SU-DHL-6 (cell line): ENCODE results near the gene THTPA.
"Not testable (repeated sequence)": the region's sequence is repeated elsewhere in the genome, so short reads cannot be mapped to it uniquely, and the experiment has no call there.

Source experiments
- H2AFZ ChIP-seq: fragments of 200-600 bp; sonication (generic); 2 replicates; pipeline ENCODE4 v1.6.1; 2014; ENCODE audit warnings: low read depth, mild to moderate bottlenecking, moderate library complexity, mixed read lengths, antibody characterized with exemption, low read length; ENCODE audit not compliant: severe bottlenecking
- H3F3A ChIP-seq: fragments of 200-600 bp; shearing (Covaris generic); 2 replicates; pipeline ENCODE4 v1.6.0; 2016; ENCODE audit warnings: antibody characterized with exemption, mild to moderate bottlenecking; ENCODE audit not compliant: insufficient read depth
- H3K27ac ChIP-seq: fragments of 200-600 bp; sonication (generic); 2 replicates; pipeline ENCODE4 v1.5.1; 2016; ENCODE audit warnings: low read depth, mild to moderate bottlenecking, low read length, moderate library complexity, mixed read lengths
- H3K27me3 ChIP-seq: fragments of 200-600 bp; sonication (generic), shearing (Covaris generic); 2 replicates; pipeline ENCODE4 v1.6.0; 2014; ENCODE audit warnings: mild to moderate bottlenecking, low read length
- H3K36me3 ChIP-seq: fragments of 200-600 bp; sonication (generic); 2 replicates; pipeline ENCODE4 v1.6.1; 2014; ENCODE audit warnings: mild to moderate bottlenecking, low read length, mixed read lengths
- H3K4me2 ChIP-seq: fragments of 300-600, 200-600 bp; shearing (Covaris generic), sonication (generic); 2 replicates; pipeline ENCODE4 v1.6.0; 2014; ENCODE audit warnings: low read length, low read depth, mild to moderate bottlenecking; ENCODE audit not compliant: poor library complexity, severe bottlenecking
- H3K4me3 ChIP-seq: fragments of 200-600 bp; sonication (generic); 2 replicates; pipeline ENCODE4 v1.5.1; 2014; ENCODE audit warnings: antibody characterized with exemption, low read length, mild to moderate bottlenecking, mixed read lengths; ENCODE audit not compliant: insufficient read depth, poor library complexity, severe bottlenecking
- H3K79me2 ChIP-seq: fragments of 200-600 bp; sonication (generic); 2 replicates; pipeline ENCODE4 v1.6.1; 2014; ENCODE audit warnings: mild to moderate bottlenecking, low read length, moderate library complexity; ENCODE audit not compliant: insufficient read depth
- H3K9ac ChIP-seq: fragments of 200-600 bp; sonication (generic); 2 replicates; pipeline ENCODE4 v1.7.0; 2014; ENCODE audit warnings: mild to moderate bottlenecking, low read length
- H3K9me2 ChIP-seq: fragments of 200-600 bp; sonication (generic); replicated peaks from 2 replicates; pipeline ENCODE4 v1.6.1; 2014; ENCODE audit warnings: low read length; ENCODE audit not compliant: insufficient read depth
- H3K9me3 ChIP-seq: fragments of 200-600 bp; sonication (generic); 2 replicates; pipeline ENCODE4 v1.6.1; 2014; ENCODE audit warnings: low read length, mixed read lengths; ENCODE audit not compliant: insufficient read depth
- H4K20me1 ChIP-seq: fragments of 200-600 bp; sonication (generic); 2 replicates; pipeline ENCODE4 v1.6.1; 2014; ENCODE audit warnings: low read depth, mild to moderate bottlenecking, antibody characterized with exemption, low read length, moderate library complexity, mixed read lengths
- EZH2phosphoT487 ChIP-seq: fragments of 200-600 bp; sonication (generic), shearing (Covaris generic); conservative IDR thresholded peaks from 2 replicates; pipeline ENCODE4 v1.6.1; 2018; ENCODE audit warnings: mild to moderate bottlenecking, antibody characterized with exemption, low read length, moderate library complexity, mixed read lengths
- TF ChIP-seq, protein P1 (sequence below): fragments of 200-600 bp; sonication (generic); IDR thresholded peaks from one replicate; pipeline ENCODE4 v1.5.1; 2017; ENCODE audit warnings: antibody characterized with exemption, mild to moderate bottlenecking, low read length, moderate library complexity; ENCODE audit not compliant: insufficient read depth, poor library complexity, severe bottlenecking

Gene THTPA

DNA sequence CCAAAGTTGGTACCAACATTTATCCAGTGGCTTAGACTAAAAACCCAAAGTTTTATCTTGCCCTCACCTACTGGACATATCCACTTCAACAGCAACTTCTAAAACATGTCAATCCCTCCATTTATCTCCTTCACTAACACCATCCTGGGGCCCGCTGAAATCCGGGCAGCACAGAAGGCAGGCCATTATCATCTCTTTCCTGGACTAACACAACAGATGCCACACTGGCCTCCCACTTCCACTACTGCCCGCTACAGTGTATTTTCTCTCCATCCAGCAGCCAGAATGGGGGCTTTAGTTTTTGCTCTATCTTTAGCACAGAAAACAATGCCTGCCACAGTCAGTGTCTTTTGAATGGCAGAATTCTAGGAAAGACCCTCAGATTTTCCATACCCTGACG, 20.1 kb upstream of the THTPA start:
- no peak overlapping the region for H3K4me2 ChIP-seq
- no peak overlapping the region for H2AFZ ChIP-seq
- no peak overlapping the region for H3K4me3 ChIP-seq
- H3K9me3 ChIP-seq, result no peaks in the 10 kb centered on the region
- no peaks in the 10 kb centered on the region for H3K27me3 ChIP-seq
- no peak overlapping the region for H3K27ac ChIP-seq
- H4K20me1 ChIP-seq, result no peaks in the 10 kb centered on the region
- TF ChIP-seq, protein P1, sequence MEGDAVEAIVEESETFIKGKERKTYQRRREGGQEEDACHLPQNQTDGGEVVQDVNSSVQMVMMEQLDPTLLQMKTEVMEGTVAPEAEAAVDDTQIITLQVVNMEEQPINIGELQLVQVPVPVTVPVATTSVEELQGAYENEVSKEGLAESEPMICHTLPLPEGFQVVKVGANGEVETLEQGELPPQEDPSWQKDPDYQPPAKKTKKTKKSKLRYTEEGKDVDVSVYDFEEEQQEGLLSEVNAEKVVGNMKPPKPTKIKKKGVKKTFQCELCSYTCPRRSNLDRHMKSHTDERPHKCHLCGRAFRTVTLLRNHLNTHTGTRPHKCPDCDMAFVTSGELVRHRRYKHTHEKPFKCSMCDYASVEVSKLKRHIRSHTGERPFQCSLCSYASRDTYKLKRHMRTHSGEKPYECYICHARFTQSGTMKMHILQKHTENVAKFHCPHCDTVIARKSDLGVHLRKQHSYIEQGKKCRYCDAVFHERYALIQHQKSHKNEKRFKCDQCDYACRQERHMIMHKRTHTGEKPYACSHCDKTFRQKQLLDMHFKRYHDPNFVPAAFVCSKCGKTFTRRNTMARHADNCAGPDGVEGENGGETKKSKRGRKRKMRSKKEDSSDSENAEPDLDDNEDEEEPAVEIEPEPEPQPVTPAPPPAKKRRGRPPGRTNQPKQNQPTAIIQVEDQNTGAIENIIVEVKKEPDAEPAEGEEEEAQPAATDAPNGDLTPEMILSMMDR, result no peak
- no peak for TF ChIP-seq EZH2phosphoT487
- H3K9me2 ChIP-seq, result no peaks in the 10 kb centered on the region
- no peaks in the 10 kb centered on the region for H3K36me3 ChIP-seq
- H3K9ac ChIP-seq, result no peak overlapping the region
- H3F3A ChIP-seq, result no peaks in the 10 kb centered on the region
- H3K79me2 ChIP-seq, result no peaks in the 10 kb centered on the region

DNA sequence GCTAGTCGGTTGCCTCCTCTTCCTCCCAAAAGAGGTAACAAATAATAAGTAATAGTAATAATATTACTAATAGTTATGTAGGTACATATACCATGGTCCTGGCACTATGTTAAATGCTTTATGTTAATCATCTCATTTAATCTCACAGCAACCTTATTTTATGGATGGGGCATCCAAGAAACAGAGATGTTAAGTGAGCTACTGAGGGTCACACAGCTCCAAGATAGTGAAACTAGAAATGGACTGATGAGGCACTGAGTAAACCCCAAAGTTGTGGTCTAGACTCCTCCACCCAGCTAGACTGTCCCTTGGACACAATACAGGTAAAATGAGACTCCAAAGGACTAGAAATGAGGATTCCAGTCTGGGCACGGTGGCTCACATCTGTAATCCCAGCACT, 19.6 kb upstream of the THTPA start:
- Histone ChIP-seq H3F3A (no peaks in the 10 kb centered on the region), H4K20me1 (no peaks in the 10 kb centered on the region), H3K9me3 (no peaks in the 10 kb centered on the region), H3K4me3 (no peak overlapping the region), H3K79me2 (no peaks in the 10 kb centered on the region), H2AFZ (no peak overlapping the region), H3K4me2 (no peak overlapping the region), H3K9me2 (no peaks in the 10 kb centered on the region), H3K27ac (no peak overlapping the region), H3K36me3 (no peaks in the 10 kb centered on the region), H3K27me3 (no peaks in the 10 kb centered on the region), H3K9ac (no peak overlapping the region)
- no peak for TF ChIP-seq EZH2phosphoT487
- TF ChIP-seq, protein P1, result no peak

DNA sequence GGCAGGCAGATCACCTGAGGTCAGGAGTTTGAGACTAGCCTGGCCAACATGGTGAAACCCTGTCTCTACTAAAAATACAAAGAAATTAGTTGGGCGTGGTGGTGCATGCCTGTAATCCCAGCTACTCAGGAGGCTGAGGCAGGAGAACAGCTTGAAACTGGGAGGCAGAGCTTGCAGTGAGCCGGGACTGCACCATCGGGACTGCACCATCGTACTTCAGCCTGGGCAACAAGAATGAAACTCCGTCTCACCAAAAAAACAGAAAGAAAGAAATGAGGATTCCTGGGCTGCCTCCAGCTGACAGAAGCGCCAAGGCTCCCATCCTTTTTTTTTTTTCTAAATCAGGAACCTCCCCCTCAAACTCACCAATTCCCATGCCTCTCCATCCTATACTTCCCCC, 19.2 kb upstream of the THTPA start:
- H3F3A ChIP-seq, H3K79me2 ChIP-seq, H3K9ac ChIP-seq, H3K36me3 ChIP-seq, H2AFZ ChIP-seq, H4K20me1 ChIP-seq, H3K9me2 ChIP-seq, H3K4me2 ChIP-seq, H3K4me3 ChIP-seq, H3K27ac ChIP-seq, H3K27me3 ChIP-seq, H3K9me3 ChIP-seq: not testable (repeated sequence)

DNA sequence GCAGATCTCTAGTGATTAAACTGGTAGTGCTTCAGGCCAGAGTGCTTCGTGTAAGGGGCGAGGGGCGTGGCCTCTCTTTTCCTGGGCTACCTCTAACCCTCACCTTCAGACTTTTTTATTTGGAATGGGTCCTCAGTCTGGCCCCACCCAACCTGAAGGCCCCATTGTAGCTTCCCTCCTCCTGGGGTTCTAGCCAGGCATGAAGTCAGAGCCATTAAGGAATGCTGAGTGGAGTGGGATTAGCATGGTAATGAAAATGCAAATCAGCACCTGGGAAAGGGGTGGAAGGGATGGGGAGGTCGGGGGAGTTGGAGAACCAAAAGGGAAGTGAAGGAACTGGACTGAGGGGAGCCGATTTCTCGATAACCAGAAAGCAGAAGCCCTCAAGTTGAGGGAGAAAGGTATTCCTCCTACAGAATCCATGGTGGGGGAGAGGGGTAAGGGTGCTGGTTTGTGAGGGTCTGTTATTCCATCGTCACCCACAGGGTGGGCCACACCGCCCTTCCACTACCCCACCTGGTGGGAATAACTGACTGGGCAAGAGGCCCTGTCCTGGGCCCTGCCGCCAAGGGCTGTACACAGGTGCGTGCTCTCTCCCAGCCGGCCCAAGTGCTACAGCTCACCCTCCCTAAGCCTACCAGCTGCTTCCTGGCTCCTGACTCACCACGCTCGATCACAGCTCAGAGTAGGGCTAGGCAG, 18.6 kb upstream of the THTPA start:
- no peak overlapping the region for H3K27ac ChIP-seq
- H3K9ac ChIP-seq, result no peak overlapping the region
- no peaks in the 10 kb centered on the region for H3K9me2 ChIP-seq
- no peaks in the 10 kb centered on the region for H3K27me3 ChIP-seq
- no peaks in the 10 kb centered on the region for H3F3A ChIP-seq
- H3K79me2 ChIP-seq, result no peaks in the 10 kb centered on the region
- no peak overlapping the region for H3K4me3 ChIP-seq
- H2AFZ ChIP-seq, result no peak overlapping the region
- no peaks in the 10 kb centered on the region for H3K9me3 ChIP-seq
- H3K4me2 ChIP-seq, result no peak overlapping the region
- no peaks in the 10 kb centered on the region for H4K20me1 ChIP-seq
- no peak for TF ChIP-seq EZH2phosphoT487
- TF ChIP-seq, protein P1, result no peak
- no peaks in the 10 kb centered on the region for H3K36me3 ChIP-seq
